ENCODE results near the gene LIX1L.

DNA sequence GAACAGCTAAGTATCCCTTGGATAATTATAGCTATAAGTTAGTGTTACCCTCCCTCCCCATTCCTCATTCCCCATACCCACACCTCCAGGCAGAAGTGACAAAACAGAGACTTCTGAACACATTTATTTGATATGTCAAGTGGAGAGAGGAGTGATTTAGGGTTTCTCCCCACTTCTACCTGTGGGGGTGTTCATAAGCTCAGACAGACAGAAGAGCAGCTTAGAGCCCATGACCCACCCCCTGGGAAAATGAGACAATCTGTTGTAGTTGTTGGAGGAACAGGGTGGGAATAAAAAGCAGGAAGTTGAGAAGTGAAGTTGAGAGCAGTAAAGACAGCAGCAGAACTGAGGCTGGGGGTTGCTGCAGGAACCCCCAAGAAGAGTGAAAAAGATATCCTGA, 1.5 kb upstream of the LIX1L start:
- TF ChIP-seq, protein P1, sequence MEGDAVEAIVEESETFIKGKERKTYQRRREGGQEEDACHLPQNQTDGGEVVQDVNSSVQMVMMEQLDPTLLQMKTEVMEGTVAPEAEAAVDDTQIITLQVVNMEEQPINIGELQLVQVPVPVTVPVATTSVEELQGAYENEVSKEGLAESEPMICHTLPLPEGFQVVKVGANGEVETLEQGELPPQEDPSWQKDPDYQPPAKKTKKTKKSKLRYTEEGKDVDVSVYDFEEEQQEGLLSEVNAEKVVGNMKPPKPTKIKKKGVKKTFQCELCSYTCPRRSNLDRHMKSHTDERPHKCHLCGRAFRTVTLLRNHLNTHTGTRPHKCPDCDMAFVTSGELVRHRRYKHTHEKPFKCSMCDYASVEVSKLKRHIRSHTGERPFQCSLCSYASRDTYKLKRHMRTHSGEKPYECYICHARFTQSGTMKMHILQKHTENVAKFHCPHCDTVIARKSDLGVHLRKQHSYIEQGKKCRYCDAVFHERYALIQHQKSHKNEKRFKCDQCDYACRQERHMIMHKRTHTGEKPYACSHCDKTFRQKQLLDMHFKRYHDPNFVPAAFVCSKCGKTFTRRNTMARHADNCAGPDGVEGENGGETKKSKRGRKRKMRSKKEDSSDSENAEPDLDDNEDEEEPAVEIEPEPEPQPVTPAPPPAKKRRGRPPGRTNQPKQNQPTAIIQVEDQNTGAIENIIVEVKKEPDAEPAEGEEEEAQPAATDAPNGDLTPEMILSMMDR (IDR thresholded peaks at IDR 0.05) = no peak
- no peak for TF ChIP-seq POLR2A (IDR thresholded peaks at IDR 0.05)
- TF ChIP-seq POLR2AphosphoS5 (IDR thresholded peaks at IDR 0.05) = no peak
- TF ChIP-seq EP300 (IDR thresholded peaks at IDR 0.05) = no peak
